HepG2 (cell line): ENCODE results near the gene HSPB6. TPM values are rescaled to one million over a fixed set of nuclear protein-coding genes. Genes with fewer than 3 reads are reported as not detected.

Experiments used
- BRCA1 ChIP-seq: sonication (generic); formaldehyde crosslinking; IDR thresholded peaks from 2 replicates; pipeline ENCODE4 v1.4.0; 2020; ENCODE audit warnings: missing genetic modification reagents
- CBX1 ChIP-seq: IDR thresholded peaks from one replicate; pipeline ENCODE4 v1.6.1; 2016; ENCODE audit warnings: antibody characterized with exemption, low read depth
- FOSL1 ChIP-seq: sonication (generic); formaldehyde crosslinking; IDR thresholded peaks from 2 replicates; pipeline ENCODE4 v1.9.0; 2021; ENCODE audit warnings: missing genetic modification reagents, borderline replicate concordance
- HDAC2 ChIP-seq: sonication (generic); formaldehyde crosslinking; IDR thresholded peaks from 2 replicates; pipeline ENCODE4 v1.4.0; 2020; ENCODE audit warnings: missing genetic modification reagents
- KAT7 ChIP-seq: IDR thresholded peaks from 2 replicates; pipeline ENCODE4 v1.6.1; 2018; ENCODE audit warnings: borderline replicate concordance, missing compliant biosample characterization
- RBM39 ChIP-seq: fragments of 200-400 bp; formaldehyde crosslinking; IDR thresholded peaks from one replicate; pipeline ENCODE4 v1.6.1; 2018; ENCODE audit warnings: antibody characterized with exemption, mild to moderate bottlenecking, low read depth, low read length; ENCODE audit not compliant: poor library complexity, severe bottlenecking
- REL ChIP-seq: sonication (generic); formaldehyde crosslinking; conservative IDR thresholded peaks from 2 replicates; pipeline ENCODE4 v1.8.0; 2022; ENCODE audit warnings: mild to moderate bottlenecking, missing genetic modification reagents, moderate library complexity
- SMAD3 ChIP-seq: sonication (generic); formaldehyde crosslinking; IDR thresholded peaks from 2 replicates; pipeline ENCODE4 v1.4.0; 2020; ENCODE audit warnings: missing genetic modification reagents
- SMC3 ChIP-seq: IDR thresholded peaks from 2 replicates; pipeline ENCODE4 v1.6.1; 2011; ENCODE audit warnings: low read length, improper control_type of control experiment
- YEATS4 ChIP-seq: sonication (generic); formaldehyde crosslinking; IDR thresholded peaks from 2 replicates; pipeline ENCODE4 v1.4.0; 2020; ENCODE audit warnings: missing genetic modification reagents, borderline replicate concordance
- ZKSCAN1 ChIP-seq: fragments of 150-350 bp; IDR thresholded peaks from 2 replicates; pipeline ENCODE4 v1.6.1; 2014; ENCODE audit warnings: low read length
- ZNF20 ChIP-seq: sonication (generic); formaldehyde crosslinking; IDR thresholded peaks from 2 replicates; pipeline ENCODE4 v1.4.0; 2020; ENCODE audit warnings: mild to moderate bottlenecking, moderate library complexity, missing genetic modification reagents
- ZNF350 ChIP-seq: sonication (generic); formaldehyde crosslinking; IDR thresholded peaks from 2 replicates; pipeline ENCODE4 v1.4.0; 2020; ENCODE audit warnings: mild to moderate bottlenecking, low read depth, missing genetic modification reagents, borderline replicate concordance
- ZNF530 ChIP-seq: sonication (generic); formaldehyde crosslinking; IDR thresholded peaks from 2 replicates; pipeline ENCODE4 v1.5.0; 2020; ENCODE audit warnings: low read depth, mild to moderate bottlenecking, missing genetic modification reagents
- ZNF672 ChIP-seq: sonication (generic); formaldehyde crosslinking; IDR thresholded peaks from 2 replicates; pipeline ENCODE4 v1.8.1; 2022; ENCODE audit warnings: missing genetic modification reagents
- polyA plus RNA-seq, 8 experiments: library from polyadenylated mRNA; depleted of rRNA in 3 of 8; stranded (reverse) in 7 of 8; unstranded in 1 of 8; fragments of >200 nt; fragmentation: Illumina TruSeq in 4 of 8; extraction: Trizol in 4 of 8; gene quantifications; 2 replicates each; pipeline versions ENCODE4 v1.2.1 to v1.2.3, GENCODE V29; 2011 to 2016; ENCODE audit warnings: low read depth in 4 of 8, missing spikeins in 1 of 8, mixed read lengths in 1 of 8; ENCODE audit not compliant: insufficient read depth in 1 of 8
- total RNA-seq, 5 experiments: library from RNA; depleted of rRNA; stranded (reverse); fragments of >200 nt; fragmentation: Illumina TruSeq; extraction: Trizol; gene quantifications; 2 replicates each; pipeline ENCODE4 v1.2.3, GENCODE V29; 2016; ENCODE audit warnings: low read depth in 1 of 5
- TF ChIP-seq, protein P1 (sequence below): sonication (generic); formaldehyde crosslinking; IDR thresholded peaks from 2 replicates; pipeline ENCODE4 v1.8.0; 2022; ENCODE audit warnings: mild to moderate bottlenecking, missing genetic modification reagents
- TF ChIP-seq, protein P2 (sequence below): sonication (generic); formaldehyde crosslinking; IDR thresholded peaks from 2 replicates; pipeline ENCODE4 v1.4.0; 2020; ENCODE audit warnings: missing genetic modification reagents
- TF ChIP-seq, protein P3 (sequence below): sonication (generic); formaldehyde crosslinking; conservative IDR thresholded peaks from 2 replicates; pipeline ENCODE4 v1.8.0; 2022; ENCODE audit warnings: mild to moderate bottlenecking, moderate library complexity, missing genetic modification reagents
- TF ChIP-seq, protein P4 (sequence below): sonication (generic); formaldehyde crosslinking; IDR thresholded peaks from 2 replicates; pipeline ENCODE4 v1.4.0; 2020; ENCODE audit warnings: mild to moderate bottlenecking, missing genetic modification reagents
- TF ChIP-seq, protein P5 (sequence below): IDR thresholded peaks from 2 replicates; pipeline ENCODE4 v1.6.1; 2018; ENCODE audit warnings: missing genetic modification reagents
- TF ChIP-seq, protein P6 (sequence below), 2 experiments: sonication (generic) in 1 of 2; formaldehyde crosslinking in 1 of 2; IDR thresholded peaks; 2 replicates each; pipeline versions ENCODE4 v1.4.0 to v1.6.1; 2018 to 2020; ENCODE audit warnings: missing genetic modification reagents in 2 of 2, borderline replicate concordance in 1 of 2, low read depth in 1 of 2, mild to moderate bottlenecking in 1 of 2, missing biosample characterization in 1 of 2

Gene HSPB6
- total and polyA plus RNA-seq, 2 of the 13 experiments (the other 11 are each of a cell fraction or from before 2014, with no cell fraction given), result 0.18 TPM; not detected in 1

DNA sequence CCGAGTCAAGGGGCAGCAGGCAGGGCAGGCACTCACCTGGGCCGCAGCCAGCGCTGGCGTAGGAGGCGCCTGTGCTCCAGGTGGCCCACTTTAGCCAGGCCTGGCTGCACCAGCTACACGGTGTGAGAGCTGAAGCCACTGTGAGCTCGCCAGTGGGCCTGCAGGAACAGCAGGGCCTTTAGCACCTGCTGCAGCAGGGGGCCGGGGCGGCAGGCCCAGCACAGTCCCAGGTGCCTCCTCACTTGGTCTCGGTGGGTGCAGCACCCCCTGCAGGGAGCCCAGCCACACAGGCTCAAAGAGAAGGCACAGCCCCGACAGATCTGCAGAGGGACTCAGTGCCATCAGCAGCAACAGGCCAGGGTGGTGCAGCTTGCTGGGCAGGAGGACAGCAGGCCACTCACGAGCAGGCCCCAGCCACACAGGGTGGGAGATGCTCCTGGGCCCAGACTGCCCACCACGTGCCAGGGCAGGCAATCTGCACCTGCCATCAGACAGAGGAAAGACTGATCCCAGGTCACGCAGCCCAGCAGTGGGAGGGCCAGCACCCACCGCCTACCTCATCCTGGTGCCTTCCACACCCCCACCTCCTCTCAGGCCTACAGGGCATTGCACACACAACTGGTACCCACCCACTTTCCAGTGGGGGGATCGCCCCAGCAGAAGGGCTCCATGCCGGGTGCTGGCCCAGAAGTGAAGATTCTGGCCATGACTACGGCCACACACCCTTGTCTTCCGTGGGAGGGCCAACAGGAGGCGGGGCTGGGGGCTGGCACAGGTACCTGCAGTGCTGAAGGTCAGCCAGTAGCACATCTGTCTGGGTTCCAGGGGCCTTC lies 34.4 kb upstream of the HSPB6 start (continued):
- TF ChIP-seq, protein P1, sequence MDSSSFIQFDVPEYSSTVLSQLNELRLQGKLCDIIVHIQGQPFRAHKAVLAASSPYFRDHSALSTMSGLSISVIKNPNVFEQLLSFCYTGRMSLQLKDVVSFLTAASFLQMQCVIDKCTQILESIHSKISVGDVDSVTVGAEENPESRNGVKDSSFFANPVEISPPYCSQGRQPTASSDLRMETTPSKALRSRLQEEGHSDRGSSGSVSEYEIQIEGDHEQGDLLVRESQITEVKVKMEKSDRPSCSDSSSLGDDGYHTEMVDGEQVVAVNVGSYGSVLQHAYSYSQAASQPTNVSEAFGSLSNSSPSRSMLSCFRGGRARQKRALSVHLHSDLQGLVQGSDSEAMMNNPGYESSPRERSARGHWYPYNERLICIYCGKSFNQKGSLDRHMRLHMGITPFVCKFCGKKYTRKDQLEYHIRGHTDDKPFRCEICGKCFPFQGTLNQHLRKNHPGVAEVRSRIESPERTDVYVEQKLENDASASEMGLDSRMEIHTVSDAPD, result no peak
- TF ChIP-seq, protein P2, sequence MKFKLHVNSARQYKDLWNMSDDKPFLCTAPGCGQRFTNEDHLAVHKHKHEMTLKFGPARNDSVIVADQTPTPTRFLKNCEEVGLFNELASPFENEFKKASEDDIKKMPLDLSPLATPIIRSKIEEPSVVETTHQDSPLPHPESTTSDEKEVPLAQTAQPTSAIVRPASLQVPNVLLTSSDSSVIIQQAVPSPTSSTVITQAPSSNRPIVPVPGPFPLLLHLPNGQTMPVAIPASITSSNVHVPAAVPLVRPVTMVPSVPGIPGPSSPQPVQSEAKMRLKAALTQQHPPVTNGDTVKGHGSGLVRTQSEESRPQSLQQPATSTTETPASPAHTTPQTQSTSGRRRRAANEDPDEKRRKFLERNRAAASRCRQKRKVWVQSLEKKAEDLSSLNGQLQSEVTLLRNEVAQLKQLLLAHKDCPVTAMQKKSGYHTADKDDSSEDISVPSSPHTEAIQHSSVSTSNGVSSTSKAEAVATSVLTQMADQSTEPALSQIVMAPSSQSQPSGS (CRISPR knock-in tag), result no peak
- no peak for TF ChIP-seq ZNF672 (CRISPR knock-in tag)
- TF ChIP-seq, protein P3, sequence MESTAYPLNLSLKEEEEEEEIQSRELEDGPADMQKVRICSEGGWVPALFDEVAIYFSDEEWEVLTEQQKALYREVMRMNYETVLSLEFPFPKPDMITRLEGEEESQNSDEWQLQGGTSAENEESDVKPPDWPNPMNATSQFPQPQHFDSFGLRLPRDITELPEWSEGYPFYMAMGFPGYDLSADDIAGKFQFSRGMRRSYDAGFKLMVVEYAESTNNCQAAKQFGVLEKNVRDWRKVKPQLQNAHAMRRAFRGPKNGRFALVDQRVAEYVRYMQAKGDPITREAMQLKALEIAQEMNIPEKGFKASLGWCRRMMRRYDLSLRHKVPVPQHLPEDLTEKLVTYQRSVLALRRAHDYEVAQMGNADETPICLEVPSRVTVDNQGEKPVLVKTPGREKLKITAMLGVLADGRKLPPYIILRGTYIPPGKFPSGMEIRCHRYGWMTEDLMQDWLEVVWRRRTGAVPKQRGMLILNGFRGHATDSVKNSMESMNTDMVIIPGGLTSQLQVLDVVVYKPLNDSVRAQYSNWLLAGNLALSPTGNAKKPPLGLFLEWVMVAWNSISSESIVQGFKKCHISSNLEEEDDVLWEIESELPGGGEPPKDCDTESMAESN (CRISPR knock-in tag), result no peak
- no peak for TF ChIP-seq CBX1
- TF ChIP-seq REL (CRISPR knock-in tag), result no peak
- TF ChIP-seq FOSL1, result no peak
- TF ChIP-seq, protein P4, sequence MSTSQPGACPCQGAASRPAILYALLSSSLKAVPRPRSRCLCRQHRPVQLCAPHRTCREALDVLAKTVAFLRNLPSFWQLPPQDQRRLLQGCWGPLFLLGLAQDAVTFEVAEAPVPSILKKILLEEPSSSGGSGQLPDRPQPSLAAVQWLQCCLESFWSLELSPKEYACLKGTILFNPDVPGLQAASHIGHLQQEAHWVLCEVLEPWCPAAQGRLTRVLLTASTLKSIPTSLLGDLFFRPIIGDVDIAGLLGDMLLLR, result no peak
- no peak for TF ChIP-seq SMAD3 (CRISPR knock-in tag)
- TF ChIP-seq KAT7, result no peak
- no peak for TF ChIP-seq ZNF20
- no peak; the same call in 1 of the 2 replicates for TF ChIP-seq SMC3
- TF ChIP-seq, protein P5, sequence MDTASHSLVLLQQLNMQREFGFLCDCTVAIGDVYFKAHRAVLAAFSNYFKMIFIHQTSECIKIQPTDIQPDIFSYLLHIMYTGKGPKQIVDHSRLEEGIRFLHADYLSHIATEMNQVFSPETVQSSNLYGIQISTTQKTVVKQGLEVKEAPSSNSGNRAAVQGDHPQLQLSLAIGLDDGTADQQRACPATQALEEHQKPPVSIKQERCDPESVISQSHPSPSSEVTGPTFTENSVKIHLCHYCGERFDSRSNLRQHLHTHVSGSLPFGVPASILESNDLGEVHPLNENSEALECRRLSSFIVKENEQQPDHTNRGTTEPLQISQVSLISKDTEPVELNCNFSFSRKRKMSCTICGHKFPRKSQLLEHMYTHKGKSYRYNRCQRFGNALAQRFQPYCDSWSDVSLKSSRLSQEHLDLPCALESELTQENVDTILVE (CRISPR knock-in tag), result no peak
- TF ChIP-seq HDAC2 (CRISPR knock-in tag), result no peak
- no peak for TF ChIP-seq RBM39
- TF ChIP-seq ZNF530 (CRISPR knock-in tag), result no peak
- TF ChIP-seq YEATS4 (CRISPR knock-in tag), result no peak
- peak; percentile 56; the same call in 1 of the 2 replicates for TF ChIP-seq ZNF350 (CRISPR knock-in tag)
- TF ChIP-seq, protein P6, sequence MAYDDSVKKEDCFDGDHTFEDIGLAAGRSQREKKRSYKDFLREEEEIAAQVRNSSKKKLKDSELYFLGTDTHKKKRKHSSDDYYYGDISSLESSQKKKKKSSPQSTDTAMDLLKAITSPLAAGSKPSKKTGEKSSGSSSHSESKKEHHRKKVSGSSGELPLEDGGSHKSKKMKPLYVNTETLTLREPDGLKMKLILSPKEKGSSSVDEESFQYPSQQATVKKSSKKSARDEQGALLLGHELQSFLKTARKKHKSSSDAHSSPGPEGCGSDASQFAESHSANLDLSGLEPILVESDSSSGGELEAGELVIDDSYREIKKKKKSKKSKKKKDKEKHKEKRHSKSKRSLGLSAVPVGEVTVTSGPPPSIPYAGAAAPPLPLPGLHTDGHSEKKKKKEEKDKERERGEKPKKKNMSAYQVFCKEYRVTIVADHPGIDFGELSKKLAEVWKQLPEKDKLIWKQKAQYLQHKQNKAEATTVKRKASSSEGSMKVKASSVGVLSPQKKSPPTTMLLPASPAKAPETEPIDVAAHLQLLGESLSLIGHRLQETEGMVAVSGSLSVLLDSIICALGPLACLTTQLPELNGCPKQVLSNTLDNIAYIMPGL (CRISPR knock-in tag; IDR thresholded peaks at IDR 0.05; ENCODE audit: borderline replicate concordance in 1 of 2, low read depth in 1 of 2), result peak in 1 of 2 experiments; percentile 70; a peak in 2 of 4 replicates
- TF ChIP-seq BRCA1 (CRISPR knock-in tag), result no peak
- TF ChIP-seq ZKSCAN1, result no peak
